ENCODE data around the gene EIF2B4. TPM values are rescaled to one million over a fixed set of nuclear protein-coding genes. Genes with fewer than 3 reads are reported as not detected.

EIF2B4 gene
- total and polyA plus RNA-seq, 4 donors, result 10.5 to 25.8 (median 20.8) TPM

GRCh38 chr2:27356382-27357181 is 13.6 kb downstream of the EIF2B4 start, which contains the start of gene GTF3C2:
GTF3C2 (minus strand) TSS chr2:27356764; CDS start chr2:27343554, 13,210 bp downstream.
- Histone ChIP-seq H3K9ac (ENCODE audit: low read depth in 1 of 2, low read length in 2 of 2) (peak within 1 kb of the TSS; percentile 85 to 88), H3K27ac (ENCODE audit: low read depth in 1 of 2, low read length in 2 of 2) (peak within 1 kb of the TSS; percentile 90 to 95), H3K4me1 (ENCODE audit: control insufficient read depth in 4 of 4, insufficient read depth in 4 of 4, low read length in 3 of 4) (peaks cover 10 to 29% (median 25%) of the 10 kb centered on the region in 4 donors), H3K36me3 (ENCODE audit: control insufficient read depth in 4 of 4, insufficient read depth in 3 of 4, low read depth in 1 of 4, low read length in 3 of 4) (no peaks in the 10 kb centered on the region), H3K27me3 (ENCODE audit: control insufficient read depth in 4 of 4, insufficient read depth in 4 of 4, low read length in 3 of 4) (no peaks in the 10 kb centered on the region), H3K9me3 (ENCODE audit: control insufficient read depth in 4 of 4, low read length in 3 of 4) (no peaks in the 10 kb centered on the region), H3K4me3 (ENCODE audit: low read depth in 1 of 3, low read length in 3 of 3) (peak within 1 kb of the TSS; percentile 89 to 100 (median 99))
- under 1% methylated on average over 67 of the region's 67 CpGs for WGBS
- peak; percentile 90 for DNase-seq (ENCODE audit: low spot score)
- peak; percentile 98 for TF ChIP-seq YY1 (IDR thresholded peaks at IDR 0.05)
- TF ChIP-seq HNF4A (conservative IDR thresholded peaks at IDR 0.05), result peak in 1 of 2 donors; percentile 29
- peak; percentile 11 for TF ChIP-seq CTCF (IDR thresholded peaks at IDR 0.05; ENCODE audit: low read depth, low read length, missing input control)
- peak; percentile 98 for TF ChIP-seq MAX (IDR thresholded peaks at IDR 0.05)
- TF ChIP-seq EGR1 (IDR thresholded peaks at IDR 0.05; ENCODE audit: low read depth in 2 of 2), result peak in 1 of 2 donors; percentile 65
- peak; percentile 72 for TF ChIP-seq SP1 (IDR thresholded peaks at IDR 0.05)
- TF ChIP-seq ZBTB33 (IDR thresholded peaks at IDR 0.05), result peak; percentile 97
- TF ChIP-seq TAF1 (conservative IDR thresholded peaks at IDR 0.05), result no peak
- TF ChIP-seq RAD21 (IDR thresholded peaks at IDR 0.05), result peak; percentile 27 to 32
- peak; percentile 24 for TF ChIP-seq ATF3 (IDR thresholded peaks at IDR 0.05)
- TF ChIP-seq GABPA (IDR thresholded peaks at IDR 0.05 in 1 of 2, conservative IDR thresholded peaks at IDR 0.05 in 1 of 2), result peak; percentile 47 to 90
- TF ChIP-seq REST (IDR thresholded peaks at IDR 0.05), result peak; percentile 79
- peak; percentile 60 for TF ChIP-seq NR2F2 (IDR thresholded peaks at IDR 0.05)
- TF ChIP-seq FOXA2 (IDR thresholded peaks at IDR 0.05), result peak; percentile 43
- TF ChIP-seq HNF4G (IDR thresholded peaks at IDR 0.05), result no peak
- TF ChIP-seq JUND (IDR thresholded peaks at IDR 0.05), result peak; percentile 16 to 45
- TF ChIP-seq RXRA (IDR thresholded peaks at IDR 0.05), result peak; percentile 50 to 63
- peak; percentile 17 for TF ChIP-seq FOXA1 (IDR thresholded peaks at IDR 0.05)
